Measurements from ENCODE around the gene MTMR2.

- TF ChIP-seq CTCF (conservative IDR thresholded peaks at IDR 0.05; ENCODE audit: low read depth in 2 of 2) (no peak), CREB1 (CRISPR knock-in tag; IDR thresholded peaks at IDR 0.05; ENCODE audit: low read depth) (no peak), EZH2 (IDR thresholded peaks at IDR 0.05; ENCODE audit: low read depth, unreplicated experiment) (no peak), REST (IDR thresholded peaks at IDR 0.05; ENCODE audit: unreplicated experiment) (no peak), EZH2phosphoT487 (IDR thresholded peaks at IDR 0.05; ENCODE audit: unreplicated experiment) (no peak), JUNB (IDR thresholded peaks at IDR 0.05; ENCODE audit: unreplicated experiment) (no peak), NANOG (IDR thresholded peaks at IDR 0.05; ENCODE audit: borderline replicate concordance) (no peak), ZNF331 (CRISPR knock-in tag; IDR thresholded peaks at IDR 0.05; ENCODE audit: low read depth) (no peak), ZNF114 (CRISPR knock-in tag; IDR thresholded peaks at IDR 0.05) (no peak), POLR2AphosphoS5 (IDR thresholded peaks at IDR 0.05; ENCODE audit: low read depth) (no peak), STAT1 (IDR thresholded peaks at IDR 0.05; ENCODE audit: unreplicated experiment) (no peak), ETS1 (IDR thresholded peaks at IDR 0.05) (no peak), ZNF462 (CRISPR knock-in tag; IDR thresholded peaks at IDR 0.05) (no peak)
These were observed 1.8 kb downstream of the MTMR2 start for GRCh38 chr11:95922099-95922498.

Data from GM23338 (cell line).